Measurements from ENCODE around the gene COL25A1.
"Not testable (repeated sequence)": the region's sequence is repeated elsewhere in the genome, so short reads cannot be mapped to it uniquely, and the experiment has no call there.

Gene COL25A1

DNA sequence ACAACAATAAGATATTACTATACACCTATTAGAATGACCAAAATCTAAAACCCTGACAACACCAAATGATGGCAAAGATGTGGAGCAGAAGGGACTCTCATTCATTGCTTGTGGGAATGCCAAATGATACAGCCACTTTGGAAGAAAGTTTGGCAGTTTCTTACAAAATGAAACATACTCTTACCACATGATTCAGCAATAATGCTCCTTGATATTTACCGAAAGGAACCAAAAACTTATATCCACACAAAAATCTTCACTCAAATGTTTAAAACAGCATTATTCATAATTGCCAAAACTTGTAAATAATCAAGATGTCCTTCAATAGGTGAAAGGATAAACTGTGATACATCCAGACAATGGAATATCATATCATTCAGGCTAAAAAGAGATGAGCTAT is 180.9 kb downstream of the COL25A1 start:
- no peak for DNase-seq (ENCODE audit: low spot score)

DNA sequence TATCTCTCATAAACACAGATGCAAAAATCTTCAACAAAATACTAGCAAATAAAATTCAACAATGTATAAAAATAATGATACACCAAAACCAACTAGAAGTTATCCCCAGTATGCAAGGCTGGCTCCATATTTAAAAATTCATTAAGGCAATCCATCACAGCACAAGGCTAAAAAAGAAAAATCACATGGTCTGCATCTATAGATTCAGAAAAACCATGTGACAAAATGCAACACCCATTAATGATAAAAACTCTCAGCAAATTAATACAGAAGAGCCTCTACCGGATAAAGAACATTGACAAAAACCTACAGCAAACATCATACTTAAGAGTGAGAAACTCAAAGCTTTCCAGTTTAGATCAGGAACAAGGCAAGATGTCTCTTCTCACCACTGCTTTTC is 182.6 kb downstream of the COL25A1 start:
- no peak for DNase-seq (ENCODE audit: low spot score)

DNA sequence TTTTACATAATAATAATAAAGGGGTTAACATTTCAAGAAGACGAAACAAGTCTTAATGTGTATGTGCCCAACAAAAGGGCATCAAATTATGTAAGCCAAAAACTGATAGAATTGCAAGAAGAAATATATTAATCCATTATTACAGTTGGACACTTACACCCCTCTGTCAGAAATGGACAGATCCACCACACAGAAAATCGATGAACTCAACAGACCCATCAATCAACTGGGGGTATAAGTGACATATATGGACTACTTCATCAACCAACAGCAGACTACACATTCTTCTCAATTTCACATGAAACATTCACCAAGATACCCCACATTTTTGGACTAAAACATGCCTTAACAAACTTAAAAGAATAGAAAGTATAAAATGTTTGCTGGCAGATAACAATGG is 183.8 kb downstream of the COL25A1 start:
- DNase-seq (ENCODE audit: low spot score) = no peak

DNA sequence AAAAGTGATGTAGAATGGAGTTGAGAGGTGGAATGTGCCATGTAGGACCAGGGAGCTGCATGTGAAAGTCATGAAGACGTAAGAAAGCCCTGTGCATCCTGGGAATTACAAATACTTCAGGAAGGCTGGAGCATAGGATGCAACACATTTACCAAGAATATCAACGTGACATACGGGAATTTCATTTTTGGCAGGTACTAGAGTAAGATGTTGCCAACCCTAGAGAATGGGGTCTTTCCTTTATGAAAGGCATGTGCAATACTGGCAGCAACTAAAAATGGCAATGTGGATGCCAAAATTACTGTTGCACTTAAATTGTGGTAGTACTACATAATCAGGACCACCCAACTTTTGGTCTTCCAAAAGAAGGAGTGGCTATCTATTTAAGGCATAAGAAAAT is 188.0 kb downstream of the COL25A1 start:
- DNase-seq (ENCODE audit: low spot score) = no peak

DNA sequence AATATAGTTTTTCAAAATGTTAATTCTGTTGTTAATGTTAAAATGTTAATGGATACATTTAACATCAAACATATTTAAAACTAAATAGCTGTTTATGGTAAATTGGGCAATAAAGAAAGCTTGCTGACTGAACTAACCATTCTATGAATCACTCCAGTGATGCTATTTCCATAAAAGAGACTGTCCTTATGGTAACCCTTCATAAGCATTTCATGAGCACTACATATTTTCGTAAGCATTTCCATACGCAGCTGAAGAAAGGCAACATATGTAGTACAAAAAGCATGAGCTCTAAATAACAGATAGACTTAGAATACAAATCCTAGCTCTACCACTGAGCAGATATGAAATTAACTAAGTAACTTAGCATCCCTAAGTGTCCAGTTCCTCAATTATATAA is 188.9 kb downstream of the COL25A1 start:
- no peak for DNase-seq (ENCODE audit: low spot score)

DNA sequence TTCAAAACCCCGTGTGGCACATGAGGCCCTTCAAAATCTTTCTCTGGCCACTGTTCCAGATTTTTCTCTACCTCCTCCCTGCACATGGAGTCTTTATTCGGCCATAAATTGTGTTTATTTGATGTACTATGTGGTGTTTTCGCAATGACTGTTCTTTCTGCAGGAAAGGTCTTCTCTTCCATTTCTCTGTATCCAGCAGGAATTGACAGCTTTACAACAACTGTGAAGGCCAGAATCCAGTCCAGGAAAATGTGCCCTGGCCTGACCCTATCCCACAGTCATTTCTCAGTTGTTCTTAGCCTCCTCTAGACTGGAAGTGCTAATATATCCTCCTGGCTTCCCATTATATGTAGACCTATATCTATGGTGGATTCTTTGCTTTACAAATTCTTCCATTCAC is 191.4 kb downstream of the COL25A1 start:
- no peak for DNase-seq (ENCODE audit: low spot score)

DNA sequence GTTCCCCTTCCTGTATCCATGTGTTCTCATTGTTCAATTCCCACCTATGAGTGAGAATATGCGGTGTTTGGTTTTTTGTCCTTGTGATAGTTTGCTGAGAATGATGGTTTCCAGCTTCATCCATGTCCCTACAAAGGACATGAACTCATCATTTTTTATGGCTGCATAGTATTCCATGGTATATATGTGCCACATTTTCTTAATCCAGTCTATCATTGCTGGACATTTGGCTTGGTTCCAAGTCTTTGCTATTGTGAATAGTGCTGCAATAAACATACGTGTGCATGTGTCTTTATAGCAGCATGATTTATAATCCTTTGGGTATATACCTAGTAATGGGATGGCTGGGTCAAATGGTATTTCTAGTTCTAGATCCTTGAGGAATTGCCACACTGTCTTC is 194.2 kb downstream of the COL25A1 start:
- not testable (repeated sequence) for DNase-seq (ENCODE audit: low spot score)

DNA sequence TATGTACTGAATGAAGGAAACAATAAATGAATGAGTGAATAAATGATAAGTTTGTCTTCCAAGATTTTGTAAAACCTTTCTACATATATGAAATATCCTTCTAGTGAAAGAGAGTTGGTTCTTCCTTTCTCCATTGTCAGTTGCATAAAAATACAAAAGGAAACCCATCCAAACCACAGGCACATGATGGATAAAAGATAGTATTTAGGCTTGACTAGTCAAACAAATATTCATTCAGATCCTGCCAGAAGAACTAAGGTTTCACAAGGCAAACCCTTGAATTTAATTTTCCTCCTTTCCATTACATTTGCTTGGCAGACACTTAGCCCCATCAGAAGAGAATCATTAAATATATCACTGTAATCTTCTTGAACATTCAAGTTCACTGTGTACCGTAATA is 208.4 kb downstream of the COL25A1 start:
- DNase-seq (ENCODE audit: low spot score) = no peak

DNA sequence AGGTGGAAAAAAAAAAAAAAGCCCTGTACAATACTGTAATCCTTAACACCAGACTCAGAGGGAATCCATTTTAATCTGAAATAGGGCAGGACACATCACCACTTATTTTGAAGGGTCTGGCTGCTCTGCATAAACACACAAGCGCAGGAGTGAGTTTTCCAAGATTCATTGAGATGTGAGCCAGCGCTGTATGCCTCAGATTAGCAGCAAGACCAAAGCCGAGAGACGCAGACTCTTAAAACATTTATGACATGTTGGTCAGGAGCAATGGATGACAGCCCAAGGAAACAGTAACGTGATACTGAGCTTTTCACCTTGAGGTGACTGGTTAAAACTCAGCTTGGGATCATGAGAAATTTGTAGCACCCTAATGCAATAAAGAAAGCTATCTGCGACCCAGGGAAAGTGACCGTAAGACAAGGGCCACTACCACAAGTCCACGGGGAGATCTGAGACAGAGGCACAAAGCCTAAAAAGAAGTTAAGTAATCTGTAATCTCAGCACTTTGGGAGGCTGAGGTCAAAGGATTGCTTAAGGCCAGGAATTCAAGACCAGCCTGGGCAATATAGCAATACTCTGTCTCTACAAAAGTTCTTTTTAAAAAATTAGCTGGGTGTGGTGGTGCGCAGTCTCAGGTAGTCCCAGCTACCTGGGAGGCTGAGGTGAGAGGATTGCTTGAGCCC is 210.6 kb downstream of the COL25A1 start:
- DNase-seq (ENCODE audit: low spot score) = no peak

DNA sequence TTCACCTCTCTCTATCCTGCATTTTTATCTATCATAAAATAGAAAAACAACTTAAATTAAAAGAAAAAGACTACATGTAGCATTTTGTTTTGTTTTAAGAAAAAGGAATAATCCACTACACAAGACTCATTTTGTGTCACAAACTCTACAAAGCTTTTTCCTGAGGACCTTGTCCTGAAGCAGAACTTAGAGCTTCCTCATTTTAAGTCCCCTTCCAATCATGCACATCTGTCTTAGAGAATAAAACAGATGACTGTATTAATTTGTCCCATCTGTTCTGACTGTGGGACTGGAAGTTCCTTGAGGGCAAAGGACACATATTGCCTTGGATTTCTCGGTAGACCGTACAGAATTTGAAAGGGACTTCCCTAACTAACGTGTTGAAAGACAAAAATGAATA is 218.5 kb downstream of the COL25A1 start:
- no peak for DNase-seq (ENCODE audit: low spot score)

DNA sequence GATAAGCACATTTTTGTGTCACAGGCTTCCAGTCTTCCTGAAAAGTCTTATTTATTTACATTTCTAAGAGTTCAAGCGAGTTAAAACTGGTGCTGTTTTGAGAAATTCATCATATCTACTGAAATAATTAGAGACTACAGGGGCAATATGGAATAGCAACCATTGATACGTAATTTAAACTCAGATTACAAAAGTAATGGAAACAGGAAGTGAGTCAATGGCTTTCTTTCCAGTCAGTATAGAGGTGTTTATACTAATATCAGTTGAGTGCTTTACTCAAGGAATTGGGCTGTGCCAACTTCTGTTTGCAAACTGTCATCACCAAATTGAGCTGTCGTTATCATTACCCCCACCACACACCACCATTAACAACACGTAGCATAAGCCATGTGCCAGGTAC is 222.7 kb downstream of the COL25A1 start:
- no peak for DNase-seq (ENCODE audit: low spot score)

DNA sequence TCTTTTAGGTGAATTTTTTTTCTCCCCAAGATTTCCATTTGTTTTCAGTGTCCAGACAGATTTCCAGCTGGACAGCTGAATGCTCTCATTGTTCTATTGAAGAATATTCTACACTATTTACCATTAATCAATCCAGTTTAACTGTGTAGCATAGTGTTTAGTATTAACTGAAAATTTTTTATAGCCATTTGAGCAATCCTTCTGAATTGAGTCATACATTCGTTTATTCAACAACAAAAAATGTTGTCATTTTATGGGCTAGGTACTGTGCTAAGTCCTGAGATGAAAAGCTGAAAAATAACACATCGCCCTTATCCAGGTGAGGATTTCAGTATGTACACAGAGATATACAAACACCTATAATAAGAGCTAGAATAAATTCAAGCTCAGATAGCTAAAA is 223.3 kb downstream of the COL25A1 start:
- no peak for DNase-seq (ENCODE audit: low spot score)

DNA sequence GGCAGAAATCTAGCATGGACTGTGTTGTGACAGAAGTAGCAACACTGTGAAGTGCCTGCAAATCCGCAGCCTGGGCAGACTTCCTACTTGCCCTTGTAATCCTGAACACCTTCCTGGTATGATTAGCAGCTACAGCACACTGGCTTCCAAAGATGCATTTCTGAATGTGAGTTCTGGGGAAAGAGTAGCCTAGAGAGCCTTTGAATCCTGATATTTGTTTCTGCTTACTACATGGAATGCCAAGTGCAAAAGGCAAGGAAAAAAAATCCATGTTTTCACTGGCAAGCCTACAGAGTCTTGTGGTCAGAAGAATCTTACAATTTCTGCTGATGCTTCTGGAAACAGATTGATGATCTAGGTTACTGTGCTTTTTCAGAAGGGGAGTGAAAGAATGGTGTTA is 223.7 kb downstream of the COL25A1 start:
- DNase-seq (ENCODE audit: low spot score) = no peak

DNA sequence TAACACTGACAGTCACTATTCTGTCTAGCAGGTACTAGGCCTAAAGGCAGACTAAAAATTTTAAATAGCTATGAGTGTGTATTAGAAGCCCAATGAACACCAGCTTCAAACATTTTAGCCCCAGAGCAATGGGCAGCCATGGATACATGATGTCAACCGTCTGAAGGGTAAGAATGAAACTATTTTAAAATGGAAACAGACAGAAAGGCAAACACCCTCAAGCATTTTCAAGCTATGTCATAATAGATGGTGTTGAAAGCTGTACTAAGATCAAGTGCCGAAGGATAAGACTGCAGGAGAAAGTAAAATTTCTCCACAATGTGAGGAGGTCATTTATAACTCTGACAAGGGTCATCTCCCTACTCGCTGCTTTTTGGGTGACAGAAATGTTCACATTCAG is 225.0 kb downstream of the COL25A1 start:
- DNase-seq (ENCODE audit: low spot score) = no peak

DNA sequence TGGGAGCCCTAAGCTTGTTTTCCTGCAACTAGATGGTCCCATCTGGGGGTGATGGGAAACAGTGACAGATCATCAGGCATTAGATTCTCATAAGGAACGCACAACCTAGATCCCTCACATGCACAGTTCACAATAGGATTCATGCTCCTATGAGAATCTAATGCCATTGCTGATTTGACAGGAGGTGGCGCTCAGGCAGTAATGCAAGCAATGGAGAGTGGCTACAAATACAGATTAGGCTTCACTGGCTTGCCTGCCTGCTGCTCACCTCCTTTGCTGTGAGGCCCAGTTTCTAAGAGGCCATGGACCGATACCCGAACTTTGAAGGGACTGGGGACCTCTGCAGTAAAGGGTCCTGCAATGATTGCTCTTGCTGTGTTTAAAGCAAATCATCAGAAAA is 225.7 kb downstream of the COL25A1 start:
- not testable (repeated sequence) for DNase-seq (ENCODE audit: low spot score)

DNA sequence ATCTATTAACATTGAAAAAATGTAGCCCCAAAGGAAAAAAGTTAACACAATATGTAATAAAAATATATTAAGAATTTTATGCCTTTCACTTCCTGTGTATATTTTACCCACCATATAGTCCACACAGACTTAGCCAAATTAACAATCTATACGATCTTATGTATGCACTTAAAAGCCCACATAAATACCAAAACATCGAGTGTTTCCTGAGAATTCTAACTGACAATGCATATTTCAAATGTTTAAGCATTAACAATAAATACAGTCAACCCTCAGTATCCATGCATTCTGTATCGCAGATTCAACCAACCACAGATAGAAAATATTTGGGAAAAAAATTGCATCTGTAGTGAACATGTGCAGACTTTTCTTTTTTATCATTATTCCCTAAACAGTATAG is 226.8 kb downstream of the COL25A1 start:
- DNase-seq (ENCODE audit: low spot score) = no peak

DNA sequence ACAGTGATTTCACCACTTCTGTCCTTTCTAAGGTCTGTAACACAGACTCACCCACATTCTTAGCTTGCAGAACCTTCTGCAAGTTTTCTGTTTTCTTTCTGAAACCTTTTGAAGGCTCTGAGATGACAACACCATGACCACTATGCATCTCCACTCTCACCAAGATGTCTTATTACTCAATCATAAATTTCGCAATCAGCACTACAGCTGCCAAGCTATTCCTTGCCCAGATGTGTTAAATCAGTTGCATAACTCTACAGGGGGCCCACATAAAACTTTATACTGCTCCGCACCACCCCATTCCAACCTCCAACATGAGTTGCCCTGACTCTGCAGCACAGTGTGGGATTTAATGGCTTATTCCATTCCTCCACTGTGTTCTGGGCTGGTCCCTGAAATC is 229.9 kb downstream of the COL25A1 start:
- DNase-seq (ENCODE audit: low spot score) = no peak

DNA sequence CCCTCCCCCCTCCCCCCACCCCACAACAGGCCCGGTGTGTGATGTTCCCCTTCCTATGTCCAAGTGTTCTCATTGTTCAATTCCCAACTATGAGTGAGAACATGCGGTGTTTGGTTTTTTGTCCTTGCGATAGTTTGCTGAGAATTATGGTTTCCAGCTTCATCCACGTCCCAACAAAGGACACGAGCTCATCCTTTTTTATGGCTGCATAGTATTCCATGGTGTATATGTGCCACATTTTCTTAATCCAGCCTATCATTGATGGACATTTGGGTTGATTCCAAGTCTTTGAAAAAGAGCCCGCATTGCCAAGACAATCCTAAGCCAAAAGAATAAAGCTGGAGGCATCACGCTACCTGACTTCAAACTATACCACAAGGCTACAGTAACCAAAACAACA is 231.8 kb downstream of the COL25A1 start:
- DNase-seq (ENCODE audit: low spot score) = not testable (repeated sequence)

DNA sequence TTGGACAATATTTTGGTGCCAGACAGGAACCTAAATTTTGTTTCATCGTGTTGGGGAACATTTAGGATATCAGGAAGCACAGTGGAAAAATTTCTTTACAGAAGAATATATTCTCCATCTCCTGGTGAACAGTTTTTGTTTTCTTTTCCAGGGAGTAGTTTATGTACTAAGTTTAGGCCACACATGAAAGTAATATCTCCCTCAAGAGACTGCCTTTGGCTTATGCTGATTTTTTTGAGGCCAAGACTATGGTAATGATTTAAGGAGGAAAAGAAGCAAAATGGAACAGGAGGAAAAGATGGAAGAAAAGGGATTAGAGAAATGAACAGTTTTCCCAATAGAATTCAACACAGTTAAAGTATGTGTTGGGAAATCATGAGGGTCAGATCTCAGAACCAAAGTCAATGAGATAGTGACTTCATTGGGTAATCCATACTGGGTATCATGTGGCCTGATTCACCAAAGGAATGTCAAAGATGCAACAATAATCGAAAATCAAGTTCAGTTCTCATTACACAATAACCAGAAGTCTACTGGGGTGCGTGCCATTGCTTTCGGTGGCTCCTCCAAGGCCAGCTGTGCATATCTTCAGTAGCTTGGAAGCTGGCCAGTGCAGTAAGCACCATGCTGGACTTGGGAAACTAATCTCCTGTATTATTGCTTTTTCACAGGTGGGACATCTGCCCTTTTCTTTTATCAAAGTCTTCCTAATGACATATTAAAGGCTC is 234.8 kb downstream of the COL25A1 start:
- DNase-seq (ENCODE audit: low spot score) = no peak

DNA sequence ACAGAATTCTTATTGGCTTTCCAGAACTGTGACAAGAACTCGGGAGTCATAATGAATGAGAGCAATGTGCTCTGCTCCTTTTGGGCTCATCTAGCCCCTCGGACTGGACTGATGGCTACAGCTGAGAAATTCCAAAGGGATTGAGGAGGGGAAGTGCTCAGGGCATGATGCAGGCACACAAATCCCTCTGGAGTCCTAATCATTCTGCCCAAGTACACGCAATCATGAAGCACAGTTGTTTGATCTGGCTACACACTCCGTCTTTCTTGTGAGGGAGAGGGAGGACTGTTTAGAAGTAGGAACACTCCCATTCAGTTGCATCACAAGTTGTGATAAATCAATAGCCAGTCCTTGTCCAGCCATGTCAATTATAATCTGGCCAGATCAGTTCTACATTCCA is 237.5 kb downstream of the COL25A1 start:
- DNase-seq (ENCODE audit: low spot score) = no peak

DNA sequence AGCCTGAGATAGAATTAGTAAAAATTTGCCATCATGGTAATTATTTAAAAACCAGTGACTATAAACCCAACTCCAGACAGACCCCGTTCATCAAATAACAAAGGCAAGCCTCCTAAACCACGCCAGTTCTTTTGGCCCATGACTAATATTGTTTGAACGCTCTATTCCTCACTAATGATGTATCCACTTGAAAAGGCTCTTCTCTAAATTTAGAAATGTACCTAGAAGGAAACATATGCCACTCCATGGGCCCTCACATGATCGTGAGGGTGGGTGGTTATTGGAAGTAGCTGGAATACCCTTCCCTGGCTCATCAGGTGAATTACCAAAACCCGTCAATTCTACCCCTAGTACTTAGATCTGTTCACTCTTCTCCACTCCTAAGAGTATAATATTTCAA is 249.2 kb downstream of the COL25A1 start:
- DNase-seq (ENCODE audit: low spot score) = no peak

DNA sequence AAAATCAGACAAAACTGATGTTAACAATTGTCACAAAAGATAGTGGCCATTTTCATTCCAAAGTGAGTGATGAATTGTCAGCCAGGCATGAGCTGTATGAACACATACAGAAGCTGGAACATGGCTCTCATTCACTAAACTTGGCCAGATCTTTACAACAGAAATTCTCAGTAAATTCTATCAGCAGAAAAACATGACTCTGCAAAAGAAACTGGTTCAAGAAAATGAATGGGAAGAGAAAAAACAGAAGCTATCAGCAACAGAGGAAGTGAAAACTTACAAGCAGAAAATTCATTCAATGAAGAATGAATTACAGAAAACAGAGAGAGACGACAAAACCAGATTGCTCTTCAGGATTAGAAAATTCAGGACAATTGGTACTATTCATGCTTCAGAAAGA is 249.6 kb downstream of the COL25A1 start:
- no peak for DNase-seq (ENCODE audit: low spot score)

DNA sequence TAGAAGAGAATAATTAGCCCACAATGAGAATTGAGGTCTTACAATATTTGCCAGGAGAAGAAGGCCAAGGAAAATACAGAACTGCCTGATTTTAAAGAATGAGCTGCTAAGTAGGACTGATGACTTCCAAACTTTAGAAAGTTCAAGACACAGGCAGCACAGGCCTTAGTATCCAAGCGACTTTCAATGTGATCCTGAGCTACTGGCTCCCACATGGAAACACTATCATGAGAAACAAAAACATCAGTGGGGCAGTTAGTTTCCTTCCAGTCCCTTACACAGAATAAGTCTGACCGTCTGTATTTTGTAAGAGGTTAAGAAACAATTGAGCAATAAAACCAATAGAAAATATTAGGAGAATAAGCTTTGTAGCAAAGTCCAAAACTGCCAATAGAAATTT is 251.4 kb downstream of the COL25A1 start:
- DNase-seq (ENCODE audit: low spot score) = no peak

DNA sequence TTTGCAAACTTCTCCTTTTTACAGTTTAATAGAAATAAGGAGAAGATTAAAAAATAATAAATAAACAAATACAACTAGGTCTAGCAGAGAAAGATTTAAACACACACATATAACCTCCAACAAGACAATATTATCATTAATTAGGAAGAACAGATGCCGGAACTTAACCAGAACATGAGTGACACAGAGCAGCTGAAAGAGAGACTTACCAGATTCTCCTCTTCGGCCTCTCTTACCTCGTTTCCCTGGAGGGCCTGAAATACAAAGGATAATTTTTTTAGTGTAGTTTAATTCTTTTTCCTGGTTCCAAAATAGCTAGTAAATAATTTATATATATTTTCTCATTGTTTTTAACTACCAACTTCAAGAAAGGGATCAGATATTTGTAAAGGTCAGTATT is 252.5 kb downstream of the COL25A1 start:
- DNase-seq (ENCODE audit: low spot score) = no peak

All from cerebellar cortex (tissue), 1 donor.